ENCODE measurements around the gene SPATA13. TPM values are rescaled to one million over a fixed set of nuclear protein-coding genes. Genes with fewer than 3 reads are reported as not detected.
A peak's percentile ranks its signal among the peaks of the same experiment; 100 is the strongest.

SPATA13 gene
- 11.6 and 12.8 TPM in 2 replicates for total RNA-seq
- polyA plus RNA-seq = 10.1 and 24.6 TPM in 2 replicates
- polyA plus RNA-seq (2012) = 4.7 and 11.8 TPM in 2 replicates
- polyA minus RNA-seq (ENCODE audit: low replicate concordance) = 7.5 and 13.5 TPM in 2 replicates

DNA sequence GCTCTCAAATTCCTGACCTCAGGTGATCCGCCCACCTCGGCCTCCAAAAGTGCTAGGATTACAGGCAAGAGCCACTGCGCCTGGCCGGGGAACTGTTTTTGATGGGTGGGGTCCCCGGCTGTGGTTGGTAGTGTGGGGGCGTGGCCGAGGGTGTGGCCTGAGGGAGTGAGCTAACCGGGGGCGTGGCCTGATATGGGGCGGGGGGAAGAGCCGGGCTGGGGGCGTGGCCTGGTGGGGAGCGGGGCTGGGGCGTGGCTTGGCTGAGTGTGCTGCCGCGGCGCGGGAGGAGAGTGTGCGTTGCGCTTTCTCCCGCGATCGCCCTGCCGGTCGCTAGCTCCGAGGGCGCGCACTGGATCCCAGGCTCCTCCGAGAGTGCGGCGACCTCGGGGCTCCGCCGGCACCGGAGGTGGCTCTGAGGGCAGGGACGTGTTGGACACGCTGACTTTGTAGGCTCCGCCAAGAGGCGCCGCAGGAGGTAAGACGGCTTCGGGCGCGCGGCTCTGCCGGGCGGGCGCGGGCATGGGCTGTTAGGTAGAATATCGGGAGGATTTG, at the start of gene SPATA13:
TSS of gene SPATA13 (plus strand) at position 263 of the 552 bp plus-strand sequence. CDS start 62,210 bp downstream, outside the sequence.
- DNase-seq (ENCODE audit: low read depth in 2 of 2) = peak; percentile 83 to 91
- Histone ChIP-seq H3K4me2 (ENCODE audit: extremely low read depth, insufficient read depth, low read length) (peak within 1 kb of the TSS; percentile 93), H3K27ac (ENCODE audit: insufficient read depth, low read length) (peak within 1 kb of the TSS; percentile 47), H3K27me3 (ENCODE audit: control insufficient read depth, insufficient read depth, low read length) (no peaks in the 10 kb centered on the region), H3K9ac (ENCODE audit: insufficient read depth, low read length) (peak within 1 kb of the TSS; percentile 77), H3K36me3 (ENCODE audit: control insufficient read depth, insufficient read depth, low read length) (no peaks in the 10 kb centered on the region), H3K79me2 (ENCODE audit: control insufficient read depth, insufficient read depth, low read length) (peaks cover 19% of the 10 kb centered on the region), H3K4me1 (ENCODE audit: control insufficient read depth, extremely low read depth, insufficient read depth, low read length) (peaks cover 13% of the 10 kb centered on the region), H2AFZ (ENCODE audit: low read length) (peak within 1 kb of the TSS; percentile 68), H4K20me1 (ENCODE audit: control insufficient read depth, extremely low read depth, insufficient read depth, low read length) (no peaks in the 10 kb centered on the region), H3K9me3 (ENCODE audit: control insufficient read depth, insufficient read depth, low read depth, low read length) (no peaks in the 10 kb centered on the region), H3K4me3 (replicated peaks in 1 of 4; ENCODE audit: control extremely low read depth in 1 of 4, insufficient read depth in 1 of 4, low read depth in 3 of 4, low read length in 4 of 4) (peak within 1 kb of the TSS; percentile 67 to 95 (median 92))
- TF ChIP-seq CTCF (conservative IDR thresholded peaks at IDR 0.05 in 1 of 2, IDR thresholded peaks at IDR 0.05 in 1 of 2; ENCODE audit: low read depth in 1 of 2, low read length in 2 of 2) (no peak), EZH2 (IDR thresholded peaks at IDR 0.05; ENCODE audit: low read length, missing control alignments) (no peak)

DNA sequence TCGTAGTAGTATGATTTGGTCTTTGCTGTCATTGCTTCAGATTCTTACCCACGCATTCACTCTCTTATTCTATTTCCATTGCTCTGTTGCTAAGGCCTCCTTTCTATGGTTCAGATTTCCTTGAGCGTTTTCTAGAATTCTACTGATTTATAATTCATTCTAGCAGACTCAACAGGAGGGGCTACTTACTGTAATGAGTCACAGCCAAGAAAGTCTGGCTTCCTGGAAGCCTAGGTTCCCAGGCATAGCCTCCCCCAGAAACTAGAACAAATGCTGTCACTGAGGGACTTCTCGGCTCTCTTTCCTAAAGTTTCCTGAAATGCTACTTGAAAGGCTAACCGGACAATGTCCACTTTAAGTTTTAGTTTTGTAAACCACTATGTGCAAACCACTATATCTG, 47.7 kb upstream of the SPATA13 start:
- Histone ChIP-seq H4K20me1 (ENCODE audit: control insufficient read depth, extremely low read depth, insufficient read depth, low read length) (no peaks in the 10 kb centered on the region), H2AFZ (ENCODE audit: low read length) (no peak overlapping the region), H3K27me3 (ENCODE audit: control insufficient read depth, insufficient read depth, low read length) (no peaks in the 10 kb centered on the region), H3K4me2 (ENCODE audit: extremely low read depth, insufficient read depth, low read length) (no peak overlapping the region), H3K4me1 (ENCODE audit: control insufficient read depth, extremely low read depth, insufficient read depth, low read length) (no peaks in the 10 kb centered on the region), H3K36me3 (ENCODE audit: control insufficient read depth, insufficient read depth, low read length) (no peaks in the 10 kb centered on the region), H3K79me2 (ENCODE audit: control insufficient read depth, insufficient read depth, low read length) (no peaks in the 10 kb centered on the region), H3K9ac (ENCODE audit: insufficient read depth, low read length) (no peak overlapping the region), H3K4me3 (replicated peaks in 1 of 4; ENCODE audit: control extremely low read depth in 1 of 4, insufficient read depth in 1 of 4, low read depth in 3 of 4, low read length in 4 of 4) (no peak overlapping the region), H3K27ac (ENCODE audit: insufficient read depth, low read length) (no peak overlapping the region), H3K9me3 (ENCODE audit: control insufficient read depth, insufficient read depth, low read depth, low read length) (no peaks in the 10 kb centered on the region)
- no peak for TF ChIP-seq EZH2 (IDR thresholded peaks at IDR 0.05; ENCODE audit: low read length, missing control alignments)
- TF ChIP-seq CTCF (conservative IDR thresholded peaks at IDR 0.05 in 1 of 2, IDR thresholded peaks at IDR 0.05 in 1 of 2; ENCODE audit: low read depth in 1 of 2, low read length in 2 of 2) = no peak
- peak in 1 of 2 donors; percentile 74 for DNase-seq (ENCODE audit: low read depth in 2 of 2)

- Histone ChIP-seq H3K36me3 (ENCODE audit: control insufficient read depth, insufficient read depth, low read length) (no peaks in the 10 kb centered on the region), H3K9ac (ENCODE audit: insufficient read depth, low read length) (no peak overlapping the region), H3K4me2 (ENCODE audit: extremely low read depth, insufficient read depth, low read length) (no peak overlapping the region), H3K4me1 (ENCODE audit: control insufficient read depth, extremely low read depth, insufficient read depth, low read length) (no peaks in the 10 kb centered on the region), H3K9me3 (ENCODE audit: control insufficient read depth, insufficient read depth, low read depth, low read length) (no peaks in the 10 kb centered on the region), H4K20me1 (ENCODE audit: control insufficient read depth, extremely low read depth, insufficient read depth, low read length) (no peaks in the 10 kb centered on the region), H2AFZ (ENCODE audit: low read length) (no peak overlapping the region), H3K79me2 (ENCODE audit: control insufficient read depth, insufficient read depth, low read length) (no peaks in the 10 kb centered on the region), H3K27ac (ENCODE audit: insufficient read depth, low read length) (no peak overlapping the region), H3K4me3 (replicated peaks in 1 of 4; ENCODE audit: control extremely low read depth in 1 of 4, insufficient read depth in 1 of 4, low read depth in 3 of 4, low read length in 4 of 4) (no peak overlapping the region), H3K27me3 (ENCODE audit: control insufficient read depth, insufficient read depth, low read length) (no peaks in the 10 kb centered on the region)
- DNase-seq (ENCODE audit: low read depth in 2 of 2) = no peak
- TF ChIP-seq EZH2 (IDR thresholded peaks at IDR 0.05; ENCODE audit: low read length, missing control alignments) = no peak
- TF ChIP-seq CTCF (conservative IDR thresholded peaks at IDR 0.05 in 1 of 2, IDR thresholded peaks at IDR 0.05 in 1 of 2; ENCODE audit: low read depth in 1 of 2, low read length in 2 of 2) = no peak
Observed at GRCh38 chr13:24115671-24116070, 44.8 kb upstream of the SPATA13 start.

Measured in fibroblast of lung (primary cell).